Bone marrow (tissue), 2 donors: ENCODE results near the gene ETS1.

Source experiments
- DNase-seq, 2 donors: peaks; one replicate each; lab custom pipeline; 2025; lab: John Stamatoyannopoulos, UW

ETS1 gene

GRCh38 chr11:128567130-128567529, 20.2 kb downstream of the ETS1 start:
- DNase-seq: no peak

GRCh38 chr11:128565881-128566280, 21.5 kb downstream of the ETS1 start:
- no peak for DNase-seq

- no peak for DNase-seq
Measured at GRCh38 chr11:128564642-128565245, 22.6 kb downstream of the ETS1 start.

- DNase-seq: no peak
Measured at GRCh38 chr11:128563942-128564641, 23.3 kb downstream of the ETS1 start.

GRCh38 chr11:128563308-128563707, 24.1 kb downstream of the ETS1 start:
- no peak for DNase-seq

- DNase-seq: no peak
Measured at GRCh38 chr11:128559496-128560103, 27.8 kb downstream of the ETS1 start.

- DNase-seq: no peak
Measured at GRCh38 chr11:128555606-128556005, 31.8 kb downstream of the ETS1 start.

- DNase-seq: no peak
Measured at GRCh38 chr11:128553662-128554362, 33.5 kb downstream of the ETS1 start.

GRCh38 chr11:128552783-128553661, 34.3 kb downstream of the ETS1 start:
- DNase-seq: peak in 1 of 2 donors; percentile 81

GRCh38 chr11:128551611-128552335, 35.6 kb downstream of the ETS1 start:
- DNase-seq: no peak

- DNase-seq: no peak
Measured at GRCh38 chr11:128551058-128551457, 36.3 kb downstream of the ETS1 start.

GRCh38 chr11:128550261-128550821, 37.0 kb downstream of the ETS1 start:
- no peak for DNase-seq

- no peak for DNase-seq
Measured at GRCh38 chr11:128549256-128549944, 38.0 kb downstream of the ETS1 start.

GRCh38 chr11:128548649-128549255, 38.6 kb downstream of the ETS1 start:
- DNase-seq: peak in 1 of 2 donors; percentile 96

- DNase-seq: no peak
Measured at GRCh38 chr11:128547946-128548648, 39.3 kb downstream of the ETS1 start.

GRCh38 chr11:128546916-128547315, 40.4 kb downstream of the ETS1 start:
- DNase-seq: no peak

GRCh38 chr11:128544471-128545051, 42.8 kb downstream of the ETS1 start:
- DNase-seq: peak in 1 of 2 donors; percentile 31

- no peak for DNase-seq
Measured at GRCh38 chr11:128540469-128540868, 46.9 kb downstream of the ETS1 start.

GRCh38 chr11:128536506-128536905, 50.9 kb downstream of the ETS1 start:
- no peak for DNase-seq
